K562 (cell line): ENCODE results near the gene PPP1R14C. TPM values are rescaled to one million over a fixed set of nuclear protein-coding genes. Genes with fewer than 3 reads are reported as not detected.

ENCODE experiments used
- ATF1 ChIP-seq, 2 experiments: fragments of 450-650 bp in 1 of 2; IDR thresholded peaks; 2 replicates each; pipeline ENCODE4 v1.6.1; 2016; ENCODE audit warnings: missing compliant biosample characterization in 1 of 2, missing genetic modification characterization in 1 of 2
- BCOR ChIP-seq: fragments of 450-650 bp; IDR thresholded peaks from 2 replicates; pipeline ENCODE4 v1.6.1; 2016
- BDP1 ChIP-seq: IDR thresholded peaks from 3 replicates; pipeline ENCODE4 v1.6.1; 2011; ENCODE audit not compliant: insufficient read length, insufficient read depth
- BMI1 ChIP-seq: fragments of 150-350 bp; IDR thresholded peaks from 2 replicates; pipeline ENCODE4 v1.6.1; 2014; ENCODE audit warnings: low read length
- CBX2 ChIP-seq: fragments of 200-600 bp; sonication (generic); IDR thresholded peaks from one replicate; pipeline ENCODE4 v1.6.1; 2012; ENCODE audit warnings: mild to moderate bottlenecking, low read length, inconsistent platforms; ENCODE audit not compliant: insufficient read depth, poor library complexity, severe bottlenecking
- CHAMP1 ChIP-seq: fragments of 450-650 bp; IDR thresholded peaks from 2 replicates; pipeline ENCODE4 v1.6.1; 2016; ENCODE audit warnings: mild to moderate bottlenecking
- FIP1L1 ChIP-seq: fragments of 200-400 bp; formaldehyde crosslinking; IDR thresholded peaks from 2 replicates; pipeline ENCODE4 v1.6.1; 2018; ENCODE audit warnings: mild to moderate bottlenecking, low read depth, low read length; ENCODE audit not compliant: poor library complexity, severe bottlenecking
- GTF2F1 ChIP-seq: IDR thresholded peaks from 2 replicates; pipeline ENCODE4 v1.6.1; 2011; ENCODE audit warnings: low read depth, low read length, improper control_type of control experiment
- JUNB ChIP-seq: fragments of 450-650 bp; formaldehyde crosslinking; conservative IDR thresholded peaks from 2 replicates; pipeline ENCODE4 v1.4.0; 2020; ENCODE audit warnings: mild to moderate bottlenecking
- LCOR ChIP-seq: sonication (generic); formaldehyde crosslinking; IDR thresholded peaks from 2 replicates; pipeline ENCODE4 v1.8.0; 2022; ENCODE audit warnings: mild to moderate bottlenecking, missing genetic modification reagents
- NCOA4 ChIP-seq: fragments of 450-650 bp; IDR thresholded peaks from 2 replicates; pipeline ENCODE4 v1.6.1; 2018; ENCODE audit warnings: mild to moderate bottlenecking; ENCODE audit not compliant: partially characterized antibody
- NR2F6 ChIP-seq: fragments of 450-650 bp; formaldehyde crosslinking; IDR thresholded peaks from 2 replicates; pipeline ENCODE4 v1.4.0; 2020; ENCODE audit warnings: mild to moderate bottlenecking
- PRMT5 ChIP-seq: sonication (generic); formaldehyde crosslinking; IDR thresholded peaks from 2 replicates; pipeline ENCODE4 v1.5.0; 2020; ENCODE audit warnings: missing genetic modification reagents
- RCOR1 ChIP-seq, 2 experiments: IDR thresholded peaks; 2 replicates each; pipeline ENCODE4 v1.6.1; 2012; ENCODE audit warnings: low read depth in 2 of 2, low read length in 2 of 2, borderline replicate concordance in 1 of 2, improper control_type of control experiment in 1 of 2
- SRSF1 ChIP-seq: fragments of 200-400 bp; formaldehyde crosslinking; IDR thresholded peaks from 2 replicates; pipeline ENCODE4 v1.6.1; 2017; ENCODE audit warnings: mild to moderate bottlenecking, low read depth, low read length, moderate library complexity
- TARDBP ChIP-seq: fragments of 450-650 bp; IDR thresholded peaks from 2 replicates; pipeline ENCODE4 v1.6.1; 2016
- TRIM25 ChIP-seq: fragments of 450-650 bp; IDR thresholded peaks from 2 replicates; pipeline ENCODE4 v1.7.0; 2016; ENCODE audit warnings: borderline replicate concordance
- YBX1 ChIP-seq: fragments of 450-650 bp; IDR thresholded peaks from 2 replicates; pipeline ENCODE4 v1.7.1; 2016; ENCODE audit warnings: mild to moderate bottlenecking
- ZBTB2 ChIP-seq: fragments of 450-650 bp; IDR thresholded peaks from 2 replicates; pipeline ENCODE4 v1.6.1; 2016; ENCODE audit warnings: antibody characterized with exemption
- ZNF324 ChIP-seq: fragments of 250-450 bp; sonication (Bioruptor Pico); IDR thresholded peaks from 2 replicates; pipeline ENCODE4 v1.4.0; 2020; ENCODE audit warnings: mild to moderate bottlenecking
- ZNF449 ChIP-seq: fragments of 250-450 bp; sonication (Bioruptor Pico); IDR thresholded peaks from 2 replicates; pipeline ENCODE4 v1.8.0; 2022; ENCODE audit warnings: moderate library complexity, mild to moderate bottlenecking, inconsistent platforms
- ZNF696 ChIP-seq: fragments of 250-450 bp; sonication (Bioruptor Pico); conservative IDR thresholded peaks from 2 replicates; pipeline ENCODE4 v1.4.0; 2020; ENCODE audit warnings: mild to moderate bottlenecking, moderate library complexity
- ZNF764 ChIP-seq: fragments of 250-450 bp; sonication (Bioruptor Pico); IDR thresholded peaks from 2 replicates; pipeline ENCODE4 v1.4.0; 2020; ENCODE audit warnings: low read depth, mild to moderate bottlenecking, moderate library complexity
- polyA plus RNA-seq, 8 experiments: library from polyadenylated mRNA; depleted of rRNA in 4 of 8; stranded (reverse) in 5 of 8; unstranded in 3 of 8; fragments of >200 nt; fragmentation: Nextera tagmentation in 2 of 8; fragmentation: Illumina TruSeq in 1 of 8; extraction: Ambion mirVana in 2 of 8; extraction: Trizol in 1 of 8; gene quantifications; 2 replicates each; pipeline versions ENCODE4 v1.2.1 to v1.2.3, GENCODE V29; 2011 to 2014; ENCODE audit warnings: inconsistent platforms in 1 of 8, missing spikeins in 1 of 8
- total RNA-seq, 7 experiments: library from RNA; depleted of rRNA in 6 of 7; stranded (reverse); fragments of >200 nt in 6 of 7; fragmentation: Illumina TruSeq in 2 of 7; extraction: Trizol in 2 of 7; gene quantifications; 2 replicates each; pipeline versions ENCODE4 v1.2.1 to v1.2.3, GENCODE V29; 2011 to 2021; ENCODE audit warnings: low replicate concordance in 1 of 7

The PPP1R14C gene
- total and polyA plus RNA-seq, 9 of the 15 experiments (the other 6 are each of a cell fraction or from before 2014, with no cell fraction given) = 4.5 to 16.6 (median 11.9) TPM

GRCh38 chr6:150271501-150272263 lies 128.8 kb downstream of the PPP1R14C start (continued):
- TF ChIP-seq ZNF696 (no peak), PRMT5 (CRISPR knock-in tag) (no peak), CBX2 (no peak), GTF2F1 (no peak), ATF1 (CRISPR knock-in tag; IDR thresholded peaks at IDR 0.05) (no peak), ATF1 (tag; IDR thresholded peaks at IDR 0.05) (peak; percentile 96), ZNF324 (CRISPR knock-in tag) (no peak), FIP1L1 (no peak), BCOR (peak; percentile 85), TARDBP (peak; percentile 79), TRIM25 (no peak), BDP1 (no peak), ZBTB2 (no peak), LCOR (peak; percentile 94), CHAMP1 (no peak), ZNF764 (no peak), RCOR1 (IDR thresholded peaks at IDR 0.05; ENCODE audit: borderline replicate concordance in 1 of 2, low read depth in 2 of 2, low read length in 2 of 2) (peak; percentile 92 to 94), NR2F6 (CRISPR knock-in tag) (no peak), BMI1 (no peak), ZNF449 (peak; percentile 77; the same call in 1 of the 2 replicates), JUNB (peak; percentile 73), NCOA4 (no peak), YBX1 (no peak), SRSF1 (no peak)
